Esophagus squamous epithelium (tissue), 4 donors: Measurements from ENCODE around the gene RASAL2.

Source experiments
- POLR2A ChIP-seq, 4 donors: fragments of 450-650 bp; IDR thresholded peaks; one replicate each; pipeline ENCODE4 v1.6.1; 2017; ENCODE audit warnings: antibody characterized with exemption in 4 of 4, mild to moderate bottlenecking in 4 of 4, moderate library complexity in 3 of 4
- TF ChIP-seq, protein P1 (sequence below), 6 experiments: fragments of 450-650 bp in 4 of 6; fragments of 200-600 bp in 2 of 6; sonication (generic) in 2 of 6; IDR thresholded peaks; one replicate each; pipeline ENCODE4 v1.5.1; 2016 to 2019; ENCODE audit warnings: antibody characterized with exemption in 6 of 6, mild to moderate bottlenecking in 4 of 6, moderate library complexity in 4 of 6

DNA sequence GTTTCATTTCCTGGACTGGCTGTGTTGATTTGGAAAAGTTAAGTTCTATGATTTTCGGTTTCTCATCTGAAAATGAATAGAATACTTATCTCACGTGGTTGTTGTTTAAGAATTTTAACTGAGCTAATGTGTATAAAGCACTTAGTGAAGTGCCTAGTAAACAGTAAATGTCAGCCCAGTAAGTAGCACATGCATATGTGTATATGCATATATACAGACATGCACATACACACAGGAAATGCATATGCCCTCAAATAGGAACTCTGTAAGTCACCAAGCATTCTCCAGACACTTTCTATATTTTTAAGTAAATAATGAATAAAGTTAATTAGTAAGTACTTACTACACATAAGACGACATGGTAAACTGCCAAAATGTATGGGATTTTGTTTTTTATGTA is 274.3 kb downstream of the RASAL2 start:
- TF ChIP-seq, protein P1, sequence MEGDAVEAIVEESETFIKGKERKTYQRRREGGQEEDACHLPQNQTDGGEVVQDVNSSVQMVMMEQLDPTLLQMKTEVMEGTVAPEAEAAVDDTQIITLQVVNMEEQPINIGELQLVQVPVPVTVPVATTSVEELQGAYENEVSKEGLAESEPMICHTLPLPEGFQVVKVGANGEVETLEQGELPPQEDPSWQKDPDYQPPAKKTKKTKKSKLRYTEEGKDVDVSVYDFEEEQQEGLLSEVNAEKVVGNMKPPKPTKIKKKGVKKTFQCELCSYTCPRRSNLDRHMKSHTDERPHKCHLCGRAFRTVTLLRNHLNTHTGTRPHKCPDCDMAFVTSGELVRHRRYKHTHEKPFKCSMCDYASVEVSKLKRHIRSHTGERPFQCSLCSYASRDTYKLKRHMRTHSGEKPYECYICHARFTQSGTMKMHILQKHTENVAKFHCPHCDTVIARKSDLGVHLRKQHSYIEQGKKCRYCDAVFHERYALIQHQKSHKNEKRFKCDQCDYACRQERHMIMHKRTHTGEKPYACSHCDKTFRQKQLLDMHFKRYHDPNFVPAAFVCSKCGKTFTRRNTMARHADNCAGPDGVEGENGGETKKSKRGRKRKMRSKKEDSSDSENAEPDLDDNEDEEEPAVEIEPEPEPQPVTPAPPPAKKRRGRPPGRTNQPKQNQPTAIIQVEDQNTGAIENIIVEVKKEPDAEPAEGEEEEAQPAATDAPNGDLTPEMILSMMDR (IDR thresholded peaks at IDR 0.05): no peak
- TF ChIP-seq POLR2A (IDR thresholded peaks at IDR 0.05): no peak
